ENCODE measurements around the gene C12orf75.

DNA sequence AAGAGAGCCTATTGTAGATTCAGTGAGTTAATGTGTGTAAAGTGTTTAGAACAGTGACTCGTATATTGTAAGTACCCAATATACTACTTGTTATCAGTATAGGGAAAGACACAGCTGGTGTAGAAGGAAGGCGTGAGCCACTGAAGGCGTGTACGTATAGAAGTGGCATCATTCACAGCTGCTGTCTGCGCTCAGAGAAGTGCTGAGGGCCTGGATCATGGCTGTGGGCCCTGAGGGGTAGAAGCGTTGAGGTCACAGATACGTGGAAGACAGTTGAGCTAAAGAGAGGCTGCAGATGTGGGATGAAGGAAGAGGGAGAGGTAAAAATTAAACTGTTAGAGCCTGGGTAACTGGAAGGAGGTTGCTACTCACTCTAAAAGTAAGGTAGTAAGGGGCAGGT is 5.9 kb downstream of the C12orf75 start:
- TF ChIP-seq, protein P1, sequence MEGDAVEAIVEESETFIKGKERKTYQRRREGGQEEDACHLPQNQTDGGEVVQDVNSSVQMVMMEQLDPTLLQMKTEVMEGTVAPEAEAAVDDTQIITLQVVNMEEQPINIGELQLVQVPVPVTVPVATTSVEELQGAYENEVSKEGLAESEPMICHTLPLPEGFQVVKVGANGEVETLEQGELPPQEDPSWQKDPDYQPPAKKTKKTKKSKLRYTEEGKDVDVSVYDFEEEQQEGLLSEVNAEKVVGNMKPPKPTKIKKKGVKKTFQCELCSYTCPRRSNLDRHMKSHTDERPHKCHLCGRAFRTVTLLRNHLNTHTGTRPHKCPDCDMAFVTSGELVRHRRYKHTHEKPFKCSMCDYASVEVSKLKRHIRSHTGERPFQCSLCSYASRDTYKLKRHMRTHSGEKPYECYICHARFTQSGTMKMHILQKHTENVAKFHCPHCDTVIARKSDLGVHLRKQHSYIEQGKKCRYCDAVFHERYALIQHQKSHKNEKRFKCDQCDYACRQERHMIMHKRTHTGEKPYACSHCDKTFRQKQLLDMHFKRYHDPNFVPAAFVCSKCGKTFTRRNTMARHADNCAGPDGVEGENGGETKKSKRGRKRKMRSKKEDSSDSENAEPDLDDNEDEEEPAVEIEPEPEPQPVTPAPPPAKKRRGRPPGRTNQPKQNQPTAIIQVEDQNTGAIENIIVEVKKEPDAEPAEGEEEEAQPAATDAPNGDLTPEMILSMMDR (IDR thresholded peaks at IDR 0.05 in 8 of 11, conservative IDR thresholded peaks at IDR 0.05 in 3 of 11), result no peak
- no peak for TF ChIP-seq POLR2AphosphoS5 (IDR thresholded peaks at IDR 0.05)
